ENCODE data around the gene CCHCR1. TPM values are rescaled to one million over a fixed set of nuclear protein-coding genes. Genes with fewer than 3 reads are reported as not detected.
"Not testable (repeated sequence)": the region's sequence is repeated elsewhere in the genome, so short reads cannot be mapped to it uniquely, and the experiment has no call there.

CCHCR1 gene, protein sequence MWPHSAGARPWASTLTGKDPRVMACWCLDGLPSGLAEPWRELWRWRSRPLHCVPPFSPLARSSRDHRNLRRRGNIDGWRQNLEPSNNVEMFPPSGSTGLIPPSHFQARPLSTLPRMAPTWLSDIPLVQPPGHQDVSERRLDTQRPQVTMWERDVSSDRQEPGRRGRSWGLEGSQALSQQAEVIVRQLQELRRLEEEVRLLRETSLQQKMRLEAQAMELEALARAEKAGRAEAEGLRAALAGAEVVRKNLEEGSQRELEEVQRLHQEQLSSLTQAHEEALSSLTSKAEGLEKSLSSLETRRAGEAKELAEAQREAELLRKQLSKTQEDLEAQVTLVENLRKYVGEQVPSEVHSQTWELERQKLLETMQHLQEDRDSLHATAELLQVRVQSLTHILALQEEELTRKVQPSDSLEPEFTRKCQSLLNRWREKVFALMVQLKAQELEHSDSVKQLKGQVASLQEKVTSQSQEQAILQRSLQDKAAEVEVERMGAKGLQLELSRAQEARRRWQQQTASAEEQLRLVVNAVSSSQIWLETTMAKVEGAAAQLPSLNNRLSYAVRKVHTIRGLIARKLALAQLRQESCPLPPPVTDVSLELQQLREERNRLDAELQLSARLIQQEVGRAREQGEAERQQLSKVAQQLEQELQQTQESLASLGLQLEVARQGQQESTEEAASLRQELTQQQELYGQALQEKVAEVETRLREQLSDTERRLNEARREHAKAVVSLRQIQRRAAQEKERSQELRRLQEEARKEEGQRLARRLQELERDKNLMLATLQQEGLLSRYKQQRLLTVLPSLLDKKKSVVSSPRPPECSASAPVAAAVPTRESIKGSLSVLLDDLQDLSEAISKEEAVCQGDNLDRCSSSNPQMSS
- total RNA-seq, result 10 to 100 TPM; 43.0 to 46.6 TPM

DNA sequence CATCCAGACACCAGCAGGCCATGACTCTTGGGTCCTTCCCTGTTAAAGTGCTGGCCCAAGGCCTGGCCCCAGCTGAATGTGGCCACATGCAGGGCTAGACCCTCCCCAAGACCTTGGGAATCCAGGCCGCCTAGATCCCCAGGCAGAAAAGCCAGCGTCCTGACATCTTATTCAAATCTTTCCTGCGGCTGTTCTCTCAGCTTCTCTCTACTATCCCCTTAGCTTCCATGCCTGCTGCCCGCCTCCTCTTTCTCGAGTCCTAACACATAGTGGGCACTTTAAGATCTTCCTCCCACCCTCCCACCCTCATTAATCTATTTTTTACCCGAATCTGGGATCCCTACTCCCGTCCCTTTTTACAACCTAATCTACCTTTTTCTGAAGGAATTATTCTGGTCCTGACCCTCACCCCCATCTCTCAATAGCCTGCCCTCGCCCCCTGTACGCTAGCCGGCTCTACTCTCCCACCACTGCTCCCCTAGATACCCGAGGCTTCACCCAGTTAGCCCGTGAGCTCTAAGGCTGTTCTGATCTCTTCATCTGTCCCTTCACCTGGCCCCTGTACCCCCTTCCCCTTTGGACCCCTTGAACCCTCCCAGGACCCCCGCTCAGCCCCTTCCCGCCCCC lies at the start of gene CCHCR1:
Gene CCHCR1 (minus strand): TSS at position 290 of the 627 bp plus-strand sequence. CDS start 202 bp downstream, at position 88.
- Mint-ChIP-seq H3K27ac (peak within 1 kb of the TSS; percentile 91), H3K9me3 (no peaks in the 10 kb centered on the region), H3K4me1 (peaks cover 22% of the 10 kb centered on the region), H3K36me3 (peaks cover 42% of the 10 kb centered on the region), H3K27me3 (no peaks in the 10 kb centered on the region), H3K4me3 (peak within 1 kb of the TSS; percentile 98)
- no peak for DNase-seq

DNA sequence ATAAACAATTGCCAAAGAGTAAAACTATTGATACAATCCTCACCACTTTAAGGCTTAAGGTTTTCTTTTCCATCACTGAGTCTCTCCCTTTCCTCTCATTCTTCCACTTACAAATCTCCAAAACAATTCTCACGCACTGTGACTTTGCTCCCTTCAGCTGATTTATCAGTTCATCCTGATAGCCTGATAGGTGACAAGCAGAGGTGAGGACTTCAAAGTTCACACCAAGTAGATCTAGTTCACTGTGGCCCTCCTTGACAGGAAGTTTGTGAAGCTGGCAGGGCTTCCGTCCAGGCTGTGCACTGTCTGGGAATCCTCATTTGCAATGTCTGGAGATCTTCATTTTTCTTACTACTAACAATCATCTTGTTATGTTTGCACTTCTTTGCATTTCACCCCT lies 48.0 kb upstream of the CCHCR1 start:
- Mint-ChIP-seq H3K27ac (peak overlapping the region; percentile 75), H3K9me3 (peaks cover 4% of the 10 kb centered on the region), H3K4me1 (peaks cover 36% of the 10 kb centered on the region), H3K27me3 (no peaks in the 10 kb centered on the region), H3K4me3 (no peak overlapping the region), H3K36me3 (peaks cover 19% of the 10 kb centered on the region)
- no peak for DNase-seq

DNA sequence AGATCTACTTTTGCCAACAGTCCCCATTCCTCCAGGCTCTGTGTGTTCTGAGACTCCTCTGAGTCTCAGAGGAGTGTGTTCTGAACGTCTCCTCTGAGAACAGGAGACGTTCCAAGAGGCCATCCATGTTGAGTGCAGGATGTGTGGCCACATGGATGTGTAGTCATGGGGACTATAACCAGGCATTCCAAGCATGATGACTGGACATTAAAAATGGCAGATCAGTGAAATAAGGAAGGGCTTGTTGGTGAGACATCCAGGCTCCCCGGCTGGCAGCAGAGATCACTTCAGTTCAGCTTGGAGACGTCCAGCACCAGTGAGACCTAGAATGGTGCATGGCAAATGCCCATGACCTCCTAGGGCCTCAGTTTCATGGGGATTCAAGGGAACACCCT lies 47.1 kb upstream of the CCHCR1 start:
- Mint-ChIP-seq H3K27ac (peak overlapping the region; percentile 99), H3K4me3 (peak overlapping the region; percentile 90), H3K36me3 (peaks cover 27% of the 10 kb centered on the region), H3K27me3 (no peaks in the 10 kb centered on the region), H3K9me3 (peaks cover 7% of the 10 kb centered on the region), H3K4me1 (peaks cover 41% of the 10 kb centered on the region)
- no peak for DNase-seq

DNA sequence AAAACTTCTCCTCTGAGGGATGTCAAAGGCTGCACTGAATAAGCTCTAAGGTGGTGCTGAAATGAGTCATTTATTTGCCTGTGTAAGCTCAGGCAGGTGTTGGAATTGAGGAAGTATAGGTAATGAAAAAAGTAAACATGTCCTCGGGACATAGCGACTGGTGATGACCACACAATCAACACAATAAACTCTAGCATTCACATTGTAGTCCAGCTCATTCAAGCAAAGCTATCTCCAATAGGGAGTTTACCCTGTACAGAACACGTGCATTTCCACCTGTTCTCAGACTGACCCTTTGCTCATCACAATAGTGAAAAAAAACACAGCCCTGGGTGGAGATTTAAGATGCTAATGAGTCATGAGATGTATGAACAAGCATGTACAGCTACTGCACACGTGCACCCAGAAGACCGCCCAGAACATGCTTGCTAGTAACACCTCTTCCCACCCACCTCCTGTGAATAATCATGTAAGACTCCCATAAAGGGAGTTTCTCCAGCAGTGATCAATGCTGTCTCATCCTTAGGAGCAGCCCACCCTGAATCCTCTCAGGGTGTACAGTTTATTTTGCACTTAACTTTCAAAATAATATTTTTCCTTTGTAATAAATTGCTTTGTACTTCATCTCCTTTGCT lies 45.9 kb upstream of the CCHCR1 start:
- Mint-ChIP-seq H3K36me3 (peaks cover 40% of the 10 kb centered on the region), H3K27me3 (no peaks in the 10 kb centered on the region), H3K4me1 (peaks cover 49% of the 10 kb centered on the region), H3K4me3 (peak overlapping the region; percentile 90), H3K9me3 (peaks cover 9% of the 10 kb centered on the region), H3K27ac (peak overlapping the region; percentile 99)
- peak; percentile 65 for DNase-seq

DNA sequence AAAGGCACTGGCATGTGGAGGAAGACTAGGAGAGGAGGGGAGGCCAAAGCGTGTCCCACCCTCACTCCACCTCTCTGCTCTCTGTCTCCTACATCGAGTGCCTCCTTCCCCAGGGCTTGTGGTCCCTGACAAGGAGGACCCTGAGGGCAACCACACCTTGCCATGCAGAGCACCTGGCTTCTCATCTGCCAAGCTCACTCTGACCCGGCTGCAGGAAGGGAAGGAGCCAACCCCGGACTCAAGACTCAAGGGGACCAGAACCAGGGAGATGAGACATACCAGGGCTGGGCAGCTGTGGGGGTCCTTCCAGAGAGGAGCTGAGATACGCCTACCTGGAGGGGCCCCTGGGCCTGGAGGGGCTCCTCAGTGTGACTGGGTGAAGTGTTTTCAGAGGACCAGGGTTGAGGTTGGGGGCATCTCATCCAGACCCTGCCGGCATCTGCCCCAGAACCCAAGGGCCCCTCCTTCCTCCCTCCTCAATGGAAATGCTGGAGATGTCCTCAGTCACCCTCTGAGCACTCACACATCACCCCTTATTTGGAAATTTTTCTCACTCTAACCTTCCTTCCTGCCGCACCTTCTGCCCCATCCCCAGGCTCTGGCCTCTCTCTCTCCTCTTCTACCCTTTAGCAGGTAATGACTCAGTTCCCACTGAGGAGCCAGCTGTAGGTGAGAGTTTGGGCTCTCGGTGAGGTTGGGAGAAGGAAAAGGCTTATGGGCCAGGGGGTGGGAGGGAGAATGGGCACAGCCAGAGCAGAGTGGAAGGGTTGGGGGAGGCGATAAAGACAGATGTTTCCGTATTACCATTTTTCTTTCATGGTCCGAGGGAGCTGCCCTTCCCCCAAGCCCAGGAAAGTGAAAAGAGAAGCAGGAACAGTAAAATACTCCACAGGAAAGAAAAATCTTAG lies 44.9 kb upstream of the CCHCR1 start:
- Mint-ChIP-seq H3K36me3 (peaks cover 41% of the 10 kb centered on the region), H3K4me3 (peak overlapping the region; percentile 90), H3K27ac (peak overlapping the region; percentile 99), H3K27me3 (no peaks in the 10 kb centered on the region), H3K9me3 (peaks cover 9% of the 10 kb centered on the region), H3K4me1 (peaks cover 45% of the 10 kb centered on the region)
- DNase-seq, result no peak

DNA sequence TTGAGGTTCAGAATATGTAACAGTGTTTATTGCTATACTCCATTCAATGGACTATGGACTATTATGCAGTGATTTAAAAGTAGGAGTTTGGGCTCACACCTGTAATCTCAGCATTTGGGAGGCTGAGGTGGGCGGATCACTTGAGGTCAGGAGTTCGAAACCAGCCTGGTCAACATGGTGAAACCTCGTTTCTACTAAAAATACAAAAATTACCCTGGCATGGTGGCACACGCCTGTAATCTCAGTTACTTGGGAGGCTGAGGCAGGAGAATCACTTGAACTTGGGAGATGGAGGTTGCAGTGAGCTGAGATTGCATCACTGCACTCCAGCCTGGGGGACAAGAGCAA lies 41.5 kb upstream of the CCHCR1 start:
- Mint-ChIP-seq H3K9me3 (peaks cover 12% of the 10 kb centered on the region), H3K27ac (peak overlapping the region; percentile 81), H3K4me1 (peaks cover 48% of the 10 kb centered on the region), H3K4me3 (peak overlapping the region; percentile 93), H3K36me3 (peaks cover 50% of the 10 kb centered on the region)
- not testable (repeated sequence) for H3K27me3 Mint-ChIP-seq, DNase-seq

DNA sequence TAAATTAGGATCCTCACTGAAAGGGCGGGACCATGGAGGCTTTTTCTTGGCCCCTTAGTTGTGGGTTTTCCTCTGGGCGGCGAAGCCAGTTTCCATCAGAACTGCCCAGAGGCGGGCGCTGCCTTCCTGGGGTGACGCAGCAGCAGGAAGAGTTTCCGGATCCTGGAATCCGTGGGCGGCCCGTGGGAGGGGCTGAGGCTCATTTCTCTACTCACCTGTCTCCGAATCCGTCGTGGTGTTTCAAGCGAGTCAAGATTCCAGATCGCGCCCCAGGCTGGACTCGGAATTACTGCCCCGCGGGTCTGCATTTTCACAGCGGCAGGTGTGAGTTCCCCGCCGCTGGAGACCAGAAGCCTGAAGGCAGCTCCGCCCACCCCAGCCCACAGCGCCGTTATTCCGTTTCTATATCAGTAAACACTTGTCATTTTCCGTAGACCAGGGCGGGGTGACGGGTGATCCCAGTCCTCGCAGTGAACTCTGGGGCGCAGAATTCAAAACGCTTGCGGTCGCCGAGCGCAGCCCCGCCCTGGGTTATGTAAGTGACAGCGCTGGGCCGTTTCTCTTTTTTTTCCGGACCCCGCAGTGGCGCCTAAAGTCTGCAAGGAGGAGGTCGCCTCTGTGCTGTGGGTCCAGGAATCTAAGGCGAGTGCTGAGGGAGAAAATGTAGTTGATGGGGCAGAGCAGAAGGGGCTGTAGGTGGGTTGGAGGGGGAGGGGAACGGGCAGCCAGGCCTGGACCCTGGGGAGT lies 40.1 kb upstream of the CCHCR1 start:
- H3K4me3 Mint-ChIP-seq, result peak overlapping the region; percentile 93
- peak overlapping the region; percentile 98 for H3K27ac Mint-ChIP-seq
- peaks cover 38% of the 10 kb centered on the region for H3K4me1 Mint-ChIP-seq
- H3K27me3 Mint-ChIP-seq, result no peaks in the 10 kb centered on the region
- H3K36me3 Mint-ChIP-seq, result peaks cover 50% of the 10 kb centered on the region
- H3K9me3 Mint-ChIP-seq, result peaks cover 12% of the 10 kb centered on the region
- peak; percentile 92 for DNase-seq

DNA sequence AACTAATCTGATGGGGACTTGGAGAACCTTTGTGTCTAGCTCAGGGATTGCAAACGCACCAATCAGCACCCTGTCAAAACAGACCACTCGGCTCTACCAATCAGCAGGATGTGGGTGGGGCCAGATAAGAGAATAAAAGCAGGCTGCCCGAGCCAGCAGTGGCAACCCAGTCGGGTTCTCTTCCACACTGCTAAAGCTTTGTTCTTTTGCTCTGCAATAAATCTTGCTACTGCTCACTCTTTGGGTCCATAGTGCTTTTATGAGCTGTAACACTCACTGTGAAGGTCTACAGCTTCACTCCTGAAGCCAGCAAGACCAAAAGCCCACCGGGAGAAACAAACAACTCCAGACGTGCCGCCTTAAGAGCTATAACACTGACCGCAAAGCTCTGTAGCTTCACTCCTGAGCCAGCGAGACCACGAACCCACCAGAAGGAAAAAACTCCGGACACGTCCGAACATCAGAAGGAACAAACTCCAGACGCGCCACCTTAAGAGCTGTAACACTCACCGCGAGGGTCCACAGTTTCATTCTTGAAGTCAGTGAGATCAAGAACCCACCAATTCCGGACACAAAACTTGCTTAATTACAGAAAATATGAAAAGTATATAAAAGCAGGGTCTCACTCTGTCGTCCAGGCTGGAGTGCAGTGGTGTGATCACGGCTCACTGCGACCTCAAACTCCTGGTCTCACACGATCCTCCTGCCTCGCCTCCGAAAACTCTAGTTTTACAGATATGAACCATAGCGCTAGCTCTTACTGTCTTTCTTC lies 38.8 kb upstream of the CCHCR1 start:
- peaks cover 38% of the 10 kb centered on the region for H3K36me3 Mint-ChIP-seq
- H3K27me3 Mint-ChIP-seq, DNase-seq: not testable (repeated sequence)
- peak overlapping the region; percentile 93 for H3K4me3 Mint-ChIP-seq
- H3K27ac Mint-ChIP-seq, result peak overlapping the region; percentile 98
- H3K4me1 Mint-ChIP-seq, result peaks cover 32% of the 10 kb centered on the region
- H3K9me3 Mint-ChIP-seq, result peaks cover 12% of the 10 kb centered on the region

DNA sequence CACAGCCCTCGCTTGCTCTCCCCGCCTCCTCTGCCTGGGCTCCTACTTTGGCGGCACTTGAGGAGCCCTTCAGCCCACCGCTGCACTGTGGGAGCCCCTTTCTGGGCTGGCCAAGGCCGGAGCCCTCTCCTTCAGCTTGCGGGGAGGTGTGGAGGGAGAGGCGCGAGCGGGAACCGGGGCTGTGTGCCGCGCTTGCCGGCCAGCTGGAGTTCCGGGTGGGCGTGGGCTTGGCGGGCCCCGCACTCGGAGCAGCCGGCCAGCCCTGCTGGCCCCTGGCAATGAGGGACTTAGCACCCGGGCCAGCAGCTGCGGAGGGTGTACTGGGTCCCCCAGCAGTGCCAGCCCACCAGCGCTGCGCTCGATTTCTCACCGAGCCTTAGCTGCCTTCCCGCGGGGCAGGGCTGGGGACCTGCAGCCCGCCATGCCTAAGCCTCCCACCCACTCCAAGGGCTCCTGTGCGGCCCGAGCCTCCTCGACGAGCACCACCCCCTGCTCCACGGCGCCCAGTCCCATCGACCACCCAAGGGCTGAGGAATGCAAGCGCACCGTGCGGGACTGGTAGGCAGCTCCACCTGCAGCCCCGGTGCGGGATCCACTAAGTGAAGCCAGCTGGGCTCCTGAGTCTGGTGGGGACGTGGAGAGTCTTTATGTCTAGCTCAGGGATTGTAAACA lies 37.8 kb upstream of the CCHCR1 start:
- not testable (repeated sequence) for H3K27ac Mint-ChIP-seq, H3K27me3 Mint-ChIP-seq, DNase-seq, H3K9me3 Mint-ChIP-seq, H3K4me3 Mint-ChIP-seq
- H3K36me3 Mint-ChIP-seq, result peaks cover 30% of the 10 kb centered on the region
- H3K4me1 Mint-ChIP-seq, result peaks cover 32% of the 10 kb centered on the region

DNA sequence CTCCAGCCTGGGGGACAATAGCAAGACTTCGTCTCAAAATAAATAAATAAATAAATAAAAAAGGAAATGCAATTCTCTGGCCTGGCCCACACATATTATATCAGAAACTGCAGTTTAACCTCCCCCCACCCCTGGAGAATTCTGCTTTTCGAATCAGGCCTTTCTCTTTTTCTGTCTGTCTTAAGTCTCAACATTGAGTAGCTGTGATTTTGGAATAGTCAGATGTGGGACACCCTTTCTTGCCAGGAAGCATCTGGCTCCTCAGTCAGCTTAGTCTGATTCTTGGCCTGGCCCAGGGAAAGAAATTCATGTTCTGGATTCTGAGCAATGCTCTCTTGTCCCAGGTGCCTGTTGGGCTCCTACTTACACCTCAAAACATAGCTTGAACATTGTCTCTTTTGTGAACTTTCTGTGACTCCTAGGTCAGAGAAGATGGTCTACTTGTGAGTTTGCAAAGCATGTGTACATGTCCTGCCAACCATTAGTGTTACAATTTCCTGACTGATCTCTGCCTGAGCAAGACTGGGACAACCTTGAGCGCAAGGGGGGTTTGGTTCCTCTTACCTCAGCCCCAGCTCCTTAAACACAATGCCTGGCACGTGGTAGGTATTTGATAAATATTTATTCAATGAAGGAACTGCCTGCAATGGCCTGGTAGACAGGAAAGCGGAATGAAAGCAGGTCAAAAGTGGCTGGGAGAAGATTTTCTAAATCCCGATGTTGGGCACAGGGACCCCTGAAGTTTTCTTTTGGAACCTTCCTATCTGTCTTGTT lies 36.6 kb upstream of the CCHCR1 start:
- H3K27me3 Mint-ChIP-seq, result no peaks in the 10 kb centered on the region
- H3K27ac Mint-ChIP-seq, result peak overlapping the region; percentile 20
- H3K9me3 Mint-ChIP-seq, result peaks cover 4% of the 10 kb centered on the region
- peaks cover 19% of the 10 kb centered on the region for H3K36me3 Mint-ChIP-seq
- DNase-seq, result no peak
- peaks cover 22% of the 10 kb centered on the region for H3K4me1 Mint-ChIP-seq
- H3K4me3 Mint-ChIP-seq, result no peak overlapping the region

DNA sequence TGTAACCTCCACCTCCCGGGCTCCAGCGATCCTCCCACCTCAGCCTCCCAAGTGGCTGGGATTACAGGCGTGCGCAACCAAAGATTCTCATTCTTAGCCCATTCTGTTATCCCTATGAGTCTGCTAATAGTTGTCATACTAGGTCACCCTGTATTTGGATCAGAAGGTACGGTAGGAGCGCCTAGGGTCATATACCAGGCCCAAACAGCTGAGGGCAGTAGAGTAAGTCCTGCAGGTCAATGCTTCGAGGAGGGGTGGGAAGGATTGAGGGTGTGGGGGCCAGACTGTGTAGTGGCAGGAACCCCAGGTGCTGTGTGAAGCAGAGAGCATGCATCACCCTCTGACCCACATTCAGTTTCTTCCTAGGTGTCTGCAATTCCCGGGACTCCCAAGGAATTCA lies 35.6 kb upstream of the CCHCR1 start:
- peaks cover 19% of the 10 kb centered on the region for H3K4me1 Mint-ChIP-seq
- peaks cover 12% of the 10 kb centered on the region for H3K36me3 Mint-ChIP-seq
- H3K27ac Mint-ChIP-seq, result no peak overlapping the region
- DNase-seq, result no peak
- no peak overlapping the region for H3K4me3 Mint-ChIP-seq
- H3K9me3 Mint-ChIP-seq, result peaks cover 2% of the 10 kb centered on the region
- no peaks in the 10 kb centered on the region for H3K27me3 Mint-ChIP-seq

All from activated naive CD8-positive, alpha-beta T cell treated with anti-CD3 and anti-CD28 coated beads for 36 hours (primary cell).